K562 (cell line): ENCODE results near the gene DYSF. TPM values are rescaled to one million over a fixed set of nuclear protein-coding genes. Genes with fewer than 3 reads are reported as not detected.

Experiments used
- ATAC-seq: fragments of 200-7000 bp; cut with Tn5 transposase; 3 replicates; pipeline ENCODE4 v1.9.1; 2020; ENCODE audit warnings: moderate library complexity
- BruUV-seq: library from RNA; stranded (reverse); fragments of 400-500 nt; replicated peaks from 2 replicates; lab custom pipeline; 2021; lab: Mats Ljungman, UMichigan
- CTCF ChIA-PET: fragments of 300-600 bp; formaldehyde crosslinking; extraction: SDS; loops from one replicate; lab custom pipeline; 2021; ENCODE audit warnings: low intra/inter-chr PET ratio; lab: Yijun Ruan, JAX
- POLR2A ChIA-PET: fragments of 300-600, 350-650 bp; sonication (Branson Sonifier 250); formaldehyde crosslinking; extraction: SDS; loops from one replicate; lab custom pipeline; 2021; ENCODE audit warnings: antibody characterized with exemption, inconsistent platforms; lab: Yijun Ruan, JAX
- DNase-seq, 4 experiments: peaks; one replicate each; pipeline versions ENCODE4 v3.0.0 to v3.0.0-alpha.2; 2011 to 2018; ENCODE audit warnings: low spot score in 3 of 4, mixed read lengths in 3 of 4; ENCODE audit errors: extremely low read depth in 1 of 4
- FAIRE-seq: peaks from 2 replicates; lab custom pipeline; 2011; peaks lifted over from hg19 to GRCh38; lab: Jason Lieb, UNC
- H2AFZ ChIP-seq: 2 replicates; pipeline ENCODE4 v1.6.0; 2011; ENCODE audit warnings: low read depth, low read length, control low read depth, inconsistent platforms
- H3K27ac ChIP-seq: fragments of 200-600 bp; 3 replicates; pipeline ENCODE4 v1.8.0; 2011; ENCODE audit warnings: low read depth, mild to moderate bottlenecking, control low read depth, inconsistent platforms, low read length, moderate library complexity, mixed read lengths; ENCODE audit errors: extremely low read depth
- H3K27me3 ChIP-seq, 2 experiments: fragments of 300-600 bp in 1 of 2; 2 replicates in 1 of 2; 3 replicates in 1 of 2; pipeline versions ENCODE4 v1.6.0 to v1.8.0; 2011; ENCODE audit warnings: inconsistent platforms in 2 of 2, low read length in 2 of 2, mild to moderate bottlenecking in 1 of 2, mixed read lengths in 1 of 2, moderate library complexity in 1 of 2; ENCODE audit not compliant: control insufficient read depth in 2 of 2, insufficient read depth in 2 of 2
- H3K36me3 ChIP-seq: fragments of 300-600 bp; 3 replicates; pipeline ENCODE4 v1.8.0; 2011; ENCODE audit warnings: mild to moderate bottlenecking, low read length, inconsistent platforms; ENCODE audit not compliant: control insufficient read depth, insufficient read depth
- H3K4me1 ChIP-seq, 2 experiments: fragments of 200-600 bp in 1 of 2; replicated peaks in 1 of 2; 2 replicates in 1 of 2; 3 replicates in 1 of 2; pipeline versions ENCODE4 v1.5.1 to v1.8.0; 2011; ENCODE audit warnings: inconsistent platforms in 2 of 2, low read length in 2 of 2, mild to moderate bottlenecking in 1 of 2, mixed read lengths in 1 of 2, moderate library complexity in 1 of 2; ENCODE audit not compliant: control insufficient read depth in 2 of 2, insufficient read depth in 2 of 2
- H3K4me2 ChIP-seq: 2 replicates; pipeline ENCODE4 v1.6.1; 2011; ENCODE audit warnings: low read length, control low read depth, inconsistent platforms, mixed read lengths; ENCODE audit not compliant: insufficient read depth
- H3K4me3 ChIP-seq: fragments of 200-600 bp; sonication (generic), shearing (Covaris generic); 2 replicates; pipeline ENCODE4 v1.5.1; 2016; ENCODE audit warnings: control low read depth, inconsistent platforms
- H3K79me2 ChIP-seq: fragments of 200-600 bp; 3 replicates; pipeline ENCODE4 v1.8.0; 2011; ENCODE audit warnings: low read length, inconsistent platforms; ENCODE audit not compliant: control insufficient read depth, insufficient read depth
- H3K9ac ChIP-seq, 2 experiments: 2 replicates each; pipeline versions ENCODE4 v1.6.0 to v1.6.1; 2011; ENCODE audit warnings: low read depth in 2 of 2, low read length in 2 of 2, control low read depth in 1 of 2, inconsistent platforms in 1 of 2, mild to moderate bottlenecking in 1 of 2, mixed read lengths in 1 of 2; ENCODE audit not compliant: insufficient read depth in 1 of 2
- H3K9me1 ChIP-seq: one replicate; pipeline ENCODE4 v1.6.0; 2011; ENCODE audit warnings: inconsistent platforms, mild to moderate bottlenecking, low read length, moderate library complexity; ENCODE audit not compliant: control insufficient read depth, insufficient read depth
- H3K9me3 ChIP-seq: replicated peaks from 2 replicates; pipeline ENCODE4 v1.5.1; 2011; ENCODE audit warnings: low read depth, low read length, inconsistent platforms; ENCODE audit not compliant: control insufficient read depth, insufficient read depth
- H4K20me1 ChIP-seq: replicated peaks from 2 replicates; pipeline ENCODE4 v1.6.1; 2011; ENCODE audit warnings: low read length, inconsistent platforms, mixed read lengths; ENCODE audit not compliant: control insufficient read depth, insufficient read depth
- CBFA2T2 ChIP-seq: fragments of 450-650 bp; conservative IDR thresholded peaks from 2 replicates; pipeline ENCODE4 v1.6.1; 2017; ENCODE audit warnings: mild to moderate bottlenecking
- DLX4 ChIP-seq: fragments of 250-450 bp; sonication (Bioruptor Pico); IDR thresholded peaks from 2 replicates; pipeline ENCODE4 v1.6.1; 2021; ENCODE audit warnings: mild to moderate bottlenecking
- DMBX1 ChIP-seq: fragments of 250-450 bp; sonication (Bioruptor Pico); IDR thresholded peaks from 2 replicates; pipeline ENCODE4 v1.8.0; 2022; ENCODE audit warnings: inconsistent platforms, mild to moderate bottlenecking, moderate library complexity, borderline replicate concordance
- HIVEP1 ChIP-seq: fragments of 250-450 bp; sonication (Bioruptor Pico); IDR thresholded peaks from 2 replicates; pipeline ENCODE4 v1.4.0; 2020; ENCODE audit warnings: mild to moderate bottlenecking
- HNRNPK ChIP-seq: fragments of 200-400 bp; formaldehyde crosslinking; IDR thresholded peaks from one replicate; pipeline ENCODE4 v1.6.1; 2018; ENCODE audit warnings: mild to moderate bottlenecking, low read depth, low read length; ENCODE audit not compliant: poor library complexity, severe bottlenecking
- HOXB6 ChIP-seq: fragments of 250-450 bp; sonication (Bioruptor Pico); IDR thresholded peaks from 2 replicates; pipeline ENCODE4 v1.5.1; 2022; ENCODE audit warnings: mild to moderate bottlenecking, borderline replicate concordance
- RBFOX2 ChIP-seq: fragments of 200-400 bp; formaldehyde crosslinking; IDR thresholded peaks from 2 replicates; pipeline ENCODE4 v1.6.1; 2017; ENCODE audit warnings: low read depth, mild to moderate bottlenecking, low read length, moderate library complexity
- RHOXF2B ChIP-seq: fragments of 250-450 bp; sonication (Bioruptor Pico); conservative IDR thresholded peaks from 2 replicates; pipeline ENCODE4 v1.5.1; 2021
- SP2 ChIP-seq: IDR thresholded peaks from 2 replicates; pipeline ENCODE4 v1.6.1; 2011; ENCODE audit warnings: mild to moderate bottlenecking, low read depth, low read length, moderate library complexity; ENCODE audit not compliant: poor library complexity, severe bottlenecking; ENCODE audit errors: extremely low read depth
- ZBTB11 ChIP-seq, 3 experiments: fragments of 200-800 bp in 1 of 3; fragments of 250-450 bp in 1 of 3; fragments of 450-650 bp in 1 of 3; sonication (Bioruptor Pico) in 1 of 3; sonication (Bioruptor generic) in 1 of 3; formaldehyde crosslinking in 1 of 3; IDR thresholded peaks; 2 replicates each; pipeline versions ENCODE4 v1.6.1 to v1.8.0; 2016 to 2022; ENCODE audit warnings: mild to moderate bottlenecking in 2 of 3, missing genetic modification characterization in 2 of 3, missing compliant biosample characterization in 1 of 3, moderate library complexity in 1 of 3
- WGBS: fragments of 100-300 bp; shearing (Covaris generic); methylation state at CpG from one replicate; pipeline ENCODE4 v1.1.6; 2016; ENCODE audit warnings: low coverage, mixed read lengths; ENCODE audit not compliant: insufficient coverage; ENCODE audit errors: missing lambda C conversion rate; 5-methylcytosine and 5-hydroxymethylcytosine counted together
- in situ Hi-C: fragments of 300-500 bp; cut with MboI; formaldehyde crosslinking; loops from 4 replicates; pipeline ENCODE4 v1.15.0; 2018; ENCODE audit warnings: inconsistent platforms, mixed read lengths
- intact Hi-C: fragments of 100-400 bp; cut with micrococcal nuclease; formaldehyde crosslinking; loops from 2 replicates; pipeline ENCODE4 v1.14.2; 2022
- polyA plus RNA-seq, 8 experiments: library from polyadenylated mRNA; depleted of rRNA in 4 of 8; stranded (reverse) in 5 of 8; unstranded in 3 of 8; fragments of >200 nt; fragmentation: Nextera tagmentation in 2 of 8; fragmentation: Illumina TruSeq in 1 of 8; extraction: Ambion mirVana in 2 of 8; extraction: Trizol in 1 of 8; gene quantifications; 2 replicates each; pipeline versions ENCODE4 v1.2.1 to v1.2.3, GENCODE V29; 2011 to 2014; ENCODE audit warnings: inconsistent platforms in 1 of 8, missing spikeins in 1 of 8
- total RNA-seq, 7 experiments: library from RNA; depleted of rRNA in 6 of 7; stranded (reverse); fragments of >200 nt in 6 of 7; fragmentation: Illumina TruSeq in 2 of 7; extraction: Trizol in 2 of 7; gene quantifications; 2 replicates each; pipeline versions ENCODE4 v1.2.1 to v1.2.3, GENCODE V29; 2011 to 2021; ENCODE audit warnings: low replicate concordance in 1 of 7

DYSF gene
- total and polyA plus RNA-seq, 9 of the 15 experiments (the other 6 are each of a cell fraction or from before 2014, with no cell fraction given): 0.01 to 0.80 (median 0.29) TPM

GRCh38 chr2:71570511-71570910, 117.2 kb downstream of the DYSF start:
- H4K20me1 ChIP-seq: no peaks in the 10 kb centered on the region
- ATAC-seq (no peak), FAIRE-seq (no peak), DNase-seq (no peak)
- no peaks in the 10 kb centered on the region; the same call in 1 of the 2 replicates for H3K9me3 ChIP-seq
- H3K79me2 ChIP-seq: no peaks in the 10 kb centered on the region
- H3K9ac ChIP-seq: no peak overlapping the region
- H3K4me1 ChIP-seq: no peaks in the 10 kb centered on the region
- TF ChIP-seq DMBX1 (CRISPR knock-in tag) (no peak), HIVEP1 (no peak), RBFOX2 (no peak), DLX4 (CRISPR knock-in tag) (no peak), RHOXF2B (no peak), SP2 (no peak), CBFA2T2 (no peak), HNRNPK (no peak), ZBTB11 (CRISPR knock-in tag; IDR thresholded peaks at IDR 0.05) (no peak), HOXB6 (CRISPR knock-in tag) (no peak)
- ChIA-PET CTCF (no interaction called here), POLR2A (no interaction called here)
- no peak overlapping the region for H2AFZ ChIP-seq
- in situ Hi-C loops: no loop called here
- no peaks in the 10 kb centered on the region for H3K36me3 ChIP-seq
- peaks cover 0 to 32% of the 10 kb centered on the region in 2 experiments; a peak in 3 of 5 replicates for H3K27me3 ChIP-seq
- WGBS: 80% methylated on average over 5 of the region's 10 CpGs
- H3K4me2 ChIP-seq: no peak overlapping the region
- BruUV-seq: no TSS peak
- H3K27ac ChIP-seq: no peak overlapping the region
- no peaks in the 10 kb centered on the region for H3K9me1 ChIP-seq
- H3K4me3 ChIP-seq: no peak overlapping the region
- intact Hi-C loops: no loop called here
